ENCODE data around the gene SSBP2. TPM values are rescaled to one million over a fixed set of nuclear protein-coding genes. Genes with fewer than 3 reads are reported as not detected.
A peak's percentile ranks its signal among the peaks of the same experiment; 100 is the strongest.
"Not testable (repeated sequence)": the region's sequence is repeated elsewhere in the genome, so short reads cannot be mapped to it uniquely, and the experiment has no call there.

SSBP2 gene
- total RNA-seq, 4 donors from 2014 or later = 10.9 to 22.3 (median 14.9) TPM

GRCh38 chr5:81513473-81513872 lies 237.4 kb downstream of the SSBP2 start:
- Histone ChIP-seq H3K27me3 (no peaks in the 10 kb centered on the region), H3K4me1 (no peaks in the 10 kb centered on the region), H3K36me3 (no peaks in the 10 kb centered on the region), H3K4me3 (no peak overlapping the region), H3K9me3 (no peaks in the 10 kb centered on the region), H3K27ac (no peak overlapping the region)
- DNase-seq = no peak
- TF ChIP-seq POLR2A (IDR thresholded peaks at IDR 0.05) = no peak
- no peak for TF ChIP-seq CTCF (IDR thresholded peaks at IDR 0.05)

GRCh38 chr5:81506900-81507588 lies 243.9 kb downstream of the SSBP2 start:
- Histone ChIP-seq H3K9me3 (no peaks in the 10 kb centered on the region), H3K27me3 (no peaks in the 10 kb centered on the region), H3K4me3 (no peak overlapping the region), H3K4me1 (no peaks in the 10 kb centered on the region), H3K27ac (peak overlapping the region in 1 of 4 donors; percentile 2), H3K36me3 (no peaks in the 10 kb centered on the region)
- peak; percentile 37 to 91 (median 76) for TF ChIP-seq CTCF (IDR thresholded peaks at IDR 0.05)
- TF ChIP-seq POLR2A (IDR thresholded peaks at IDR 0.05) = no peak
- DNase-seq = peak in 1 of 3 donors; percentile 66

- H3K4me1 ChIP-seq = no peaks in the 10 kb centered on the region
- no peaks in the 10 kb centered on the region for H3K36me3 ChIP-seq
- no peaks in the 10 kb centered on the region for H3K9me3 ChIP-seq
- H3K27me3 ChIP-seq = no peaks in the 10 kb centered on the region
- H3K4me3 ChIP-seq = no peak overlapping the region
- DNase-seq = no peak
- peak overlapping the region in 1 of 4 donors; percentile 2 for H3K27ac ChIP-seq
- no peak for TF ChIP-seq CTCF (IDR thresholded peaks at IDR 0.05)
- no peak for TF ChIP-seq POLR2A (IDR thresholded peaks at IDR 0.05)
Observed at GRCh38 chr5:81506378-81506777, 244.5 kb downstream of the SSBP2 start.

GRCh38 chr5:81505672-81506071 lies 245.2 kb downstream of the SSBP2 start:
- TF ChIP-seq CTCF (IDR thresholded peaks at IDR 0.05) (no peak), POLR2A (IDR thresholded peaks at IDR 0.05) (no peak)
- no peak for DNase-seq
- Histone ChIP-seq H3K4me1 (no peaks in the 10 kb centered on the region), H3K36me3 (no peaks in the 10 kb centered on the region), H3K27me3 (no peaks in the 10 kb centered on the region), H3K27ac (no peak overlapping the region), H3K4me3 (no peak overlapping the region), H3K9me3 (no peaks in the 10 kb centered on the region)

GRCh38 chr5:81503602-81504001 lies 247.3 kb downstream of the SSBP2 start:
- H3K9me3 ChIP-seq, H3K4me1 ChIP-seq, H3K36me3 ChIP-seq, DNase-seq, H3K27ac ChIP-seq, H3K4me3 ChIP-seq, H3K27me3 ChIP-seq: not testable (repeated sequence)

- no peaks in the 10 kb centered on the region for H3K36me3 ChIP-seq
- H3K27ac ChIP-seq = no peak overlapping the region
- H3K4me3 ChIP-seq = no peak overlapping the region
- no peaks in the 10 kb centered on the region for H3K4me1 ChIP-seq
- no peaks in the 10 kb centered on the region for H3K9me3 ChIP-seq
- H3K27me3 ChIP-seq = no peaks in the 10 kb centered on the region
- DNase-seq = no peak
- no peak for TF ChIP-seq POLR2A (IDR thresholded peaks at IDR 0.05)
- TF ChIP-seq CTCF (IDR thresholded peaks at IDR 0.05) = no peak
Observed at GRCh38 chr5:81495286-81495685, 255.6 kb downstream of the SSBP2 start.

Data from Peyer's patch (tissue), 4 donors.